ENCODE results near the gene SENP5.
"Not testable (repeated sequence)": the region's sequence is repeated elsewhere in the genome, so short reads cannot be mapped to it uniquely, and the experiment has no call there.

SENP5 gene, protein sequence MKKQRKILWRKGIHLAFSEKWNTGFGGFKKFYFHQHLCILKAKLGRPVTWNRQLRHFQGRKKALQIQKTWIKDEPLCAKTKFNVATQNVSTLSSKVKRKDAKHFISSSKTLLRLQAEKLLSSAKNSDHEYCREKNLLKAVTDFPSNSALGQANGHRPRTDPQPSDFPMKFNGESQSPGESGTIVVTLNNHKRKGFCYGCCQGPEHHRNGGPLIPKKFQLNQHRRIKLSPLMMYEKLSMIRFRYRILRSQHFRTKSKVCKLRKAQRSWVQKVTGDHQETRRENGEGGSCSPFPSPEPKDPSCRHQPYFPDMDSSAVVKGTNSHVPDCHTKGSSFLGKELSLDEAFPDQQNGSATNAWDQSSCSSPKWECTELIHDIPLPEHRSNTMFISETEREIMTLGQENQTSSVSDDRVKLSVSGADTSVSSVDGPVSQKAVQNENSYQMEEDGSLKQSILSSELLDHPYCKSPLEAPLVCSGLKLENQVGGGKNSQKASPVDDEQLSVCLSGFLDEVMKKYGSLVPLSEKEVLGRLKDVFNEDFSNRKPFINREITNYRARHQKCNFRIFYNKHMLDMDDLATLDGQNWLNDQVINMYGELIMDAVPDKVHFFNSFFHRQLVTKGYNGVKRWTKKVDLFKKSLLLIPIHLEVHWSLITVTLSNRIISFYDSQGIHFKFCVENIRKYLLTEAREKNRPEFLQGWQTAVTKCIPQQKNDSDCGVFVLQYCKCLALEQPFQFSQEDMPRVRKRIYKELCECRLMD

GRCh38 chr3:196867507-196868296 is at the start of gene SENP5:
SENP5 (plus strand) TSS chr3:196867920; CDS start chr3:196885182, 17,262 bp downstream.
- peak; percentile 63 for DNase-seq (ENCODE audit: extremely low read depth, low read depth)
- TF ChIP-seq CTCF (IDR thresholded peaks at IDR 0.05; ENCODE audit: low read depth, low read length) = no peak

DNA sequence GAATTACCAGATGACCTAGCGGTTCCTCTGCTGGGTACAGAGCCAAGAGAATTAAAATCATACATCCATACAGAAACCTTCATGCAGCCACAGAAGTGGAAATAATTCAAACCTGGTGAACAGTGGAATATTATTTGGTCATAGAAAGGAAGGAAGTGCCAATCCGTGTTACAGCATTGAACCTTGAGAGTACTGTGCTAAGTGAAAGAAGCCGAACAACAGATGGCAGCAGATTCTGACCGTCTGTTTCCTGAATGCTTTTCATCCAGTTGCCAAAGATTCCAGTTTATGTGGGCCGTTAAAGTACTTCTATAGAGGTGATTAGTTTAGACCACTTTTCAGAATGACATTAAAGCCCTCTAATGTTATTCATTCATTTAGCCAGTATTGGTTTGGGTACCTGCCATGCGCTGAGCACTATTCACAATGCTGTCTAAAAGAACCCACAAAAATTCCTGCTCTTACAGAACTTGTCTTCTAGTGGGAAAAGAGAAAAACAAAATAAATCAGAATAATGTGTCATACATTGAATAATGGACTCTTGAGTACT is 45.8 kb upstream of the SENP5 start:
- no peak for TF ChIP-seq CTCF (IDR thresholded peaks at IDR 0.05; ENCODE audit: low read depth, low read length)
- DNase-seq (ENCODE audit: extremely low read depth, low read depth) = no peak

GRCh38 chr3:196829651-196830050 is 38.1 kb upstream of the SENP5 start:
- not testable (repeated sequence) for DNase-seq (ENCODE audit: extremely low read depth, low read depth)

- no peak for DNase-seq (ENCODE audit: extremely low read depth, low read depth)
- TF ChIP-seq CTCF (IDR thresholded peaks at IDR 0.05; ENCODE audit: low read depth, low read length) = no peak
Measured at GRCh38 chr3:196835086-196835485, 32.6 kb upstream of the SENP5 start.

GRCh38 chr3:196836626-196837025 is 31.1 kb upstream of the SENP5 start:
- DNase-seq (ENCODE audit: extremely low read depth, low read depth) = not testable (repeated sequence)

DNA sequence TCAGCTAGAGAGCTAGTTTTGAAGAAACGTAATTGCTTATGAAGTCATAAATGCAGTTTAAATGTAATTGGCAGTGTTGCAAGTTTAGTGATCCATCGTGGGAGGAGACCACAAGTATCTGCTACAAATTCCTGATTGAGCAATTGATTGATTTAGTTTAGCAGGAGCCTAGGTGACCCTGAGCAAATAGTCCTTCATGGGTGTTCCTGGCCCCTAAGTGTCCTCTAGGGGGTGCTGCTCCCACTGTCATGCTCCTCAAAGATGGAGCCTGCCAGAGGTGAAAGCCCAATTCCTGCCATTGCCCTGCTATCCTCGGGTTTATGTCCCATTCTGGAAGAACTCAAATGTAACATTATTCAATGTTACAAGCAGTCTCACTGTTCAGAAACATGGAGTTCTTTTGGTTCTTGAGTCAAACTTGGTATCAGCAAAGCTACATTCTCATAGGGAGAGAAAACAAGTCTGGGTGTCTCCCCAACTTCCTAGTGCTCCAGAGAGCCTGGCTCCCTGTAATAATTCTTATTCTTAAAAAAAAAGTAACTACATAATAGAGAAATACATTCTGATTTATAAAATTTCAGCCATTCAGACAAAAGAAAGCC is 29.8 kb upstream of the SENP5 start:
- TF ChIP-seq CTCF (IDR thresholded peaks at IDR 0.05; ENCODE audit: low read depth, low read length) = peak; percentile 84
- peak; percentile 30 for DNase-seq (ENCODE audit: extremely low read depth, low read depth)

DNA sequence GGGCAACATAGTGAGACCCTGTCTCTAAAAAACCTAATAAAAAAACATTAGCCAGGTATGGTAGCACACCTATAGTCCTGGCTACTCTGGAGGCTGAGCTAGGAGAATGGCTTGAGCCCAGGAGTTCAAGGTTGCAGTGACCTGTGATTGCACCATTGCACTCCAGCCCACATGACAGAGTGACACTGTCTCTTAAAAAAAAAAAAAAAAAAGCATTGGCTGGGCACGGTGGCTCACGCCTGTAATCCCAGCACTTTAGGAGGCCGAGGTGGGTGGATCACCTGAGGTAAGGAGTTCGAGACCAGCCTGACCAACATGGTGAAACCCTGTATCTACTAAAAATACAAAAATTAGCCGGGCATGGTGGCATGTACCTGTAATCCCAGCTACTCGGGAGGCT is 28.4 kb upstream of the SENP5 start:
- not testable (repeated sequence) for DNase-seq (ENCODE audit: extremely low read depth, low read depth)

DNA sequence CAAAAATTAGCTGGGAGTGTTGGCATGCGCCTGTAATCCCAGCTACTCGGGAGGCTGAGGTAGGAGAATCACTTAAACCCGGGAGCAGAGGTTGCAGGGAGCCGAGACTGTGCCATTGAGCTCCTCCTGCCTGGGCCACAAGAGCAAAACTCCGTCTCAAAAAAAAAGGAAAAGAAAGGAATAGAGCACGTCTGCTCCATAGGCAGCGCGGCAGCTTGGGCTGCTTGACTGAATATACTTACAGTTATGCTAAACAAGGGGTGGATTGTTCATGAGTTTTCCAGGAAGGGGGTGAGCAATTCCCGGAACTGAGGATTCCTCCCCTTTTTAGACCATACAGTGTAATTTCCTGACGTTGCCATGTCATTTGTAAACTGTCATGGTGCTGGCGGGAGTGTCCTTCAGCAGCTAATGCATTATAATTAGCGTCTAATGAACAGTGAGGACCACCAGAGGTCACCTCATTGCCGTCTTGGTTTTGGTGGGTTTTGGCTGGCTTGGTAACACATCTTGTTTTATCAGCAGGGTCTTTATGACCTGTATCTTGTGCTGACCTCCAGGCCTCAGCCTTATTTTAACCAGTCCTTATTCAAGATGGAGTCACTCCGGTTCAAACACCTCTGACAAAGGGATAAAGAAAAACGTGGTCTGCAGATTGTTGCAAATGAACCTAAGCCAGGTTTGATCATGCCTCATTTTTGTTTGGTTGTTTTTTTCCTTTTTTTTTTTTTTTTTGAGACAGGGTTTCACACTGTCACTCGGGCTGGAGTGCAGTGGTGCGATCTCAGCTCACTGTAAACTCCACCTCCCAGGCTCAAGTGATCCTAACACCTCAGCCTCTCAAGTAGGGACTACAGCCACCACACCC is 24.9 kb upstream of the SENP5 start:
- no peak for TF ChIP-seq CTCF (IDR thresholded peaks at IDR 0.05; ENCODE audit: low read depth, low read length)
- DNase-seq (ENCODE audit: extremely low read depth, low read depth) = no peak
